Colon (tissue), 2 donors: ENCODE results near the gene CMTM1.

Experiments
- FAIRE-seq: peaks from 2 replicates; lab custom pipeline; 2012; peaks lifted over from hg19 to GRCh38; lab: Jason Lieb, UNC
- donor health status: control.
- donor health status: control.

The CMTM1 gene

DNA sequence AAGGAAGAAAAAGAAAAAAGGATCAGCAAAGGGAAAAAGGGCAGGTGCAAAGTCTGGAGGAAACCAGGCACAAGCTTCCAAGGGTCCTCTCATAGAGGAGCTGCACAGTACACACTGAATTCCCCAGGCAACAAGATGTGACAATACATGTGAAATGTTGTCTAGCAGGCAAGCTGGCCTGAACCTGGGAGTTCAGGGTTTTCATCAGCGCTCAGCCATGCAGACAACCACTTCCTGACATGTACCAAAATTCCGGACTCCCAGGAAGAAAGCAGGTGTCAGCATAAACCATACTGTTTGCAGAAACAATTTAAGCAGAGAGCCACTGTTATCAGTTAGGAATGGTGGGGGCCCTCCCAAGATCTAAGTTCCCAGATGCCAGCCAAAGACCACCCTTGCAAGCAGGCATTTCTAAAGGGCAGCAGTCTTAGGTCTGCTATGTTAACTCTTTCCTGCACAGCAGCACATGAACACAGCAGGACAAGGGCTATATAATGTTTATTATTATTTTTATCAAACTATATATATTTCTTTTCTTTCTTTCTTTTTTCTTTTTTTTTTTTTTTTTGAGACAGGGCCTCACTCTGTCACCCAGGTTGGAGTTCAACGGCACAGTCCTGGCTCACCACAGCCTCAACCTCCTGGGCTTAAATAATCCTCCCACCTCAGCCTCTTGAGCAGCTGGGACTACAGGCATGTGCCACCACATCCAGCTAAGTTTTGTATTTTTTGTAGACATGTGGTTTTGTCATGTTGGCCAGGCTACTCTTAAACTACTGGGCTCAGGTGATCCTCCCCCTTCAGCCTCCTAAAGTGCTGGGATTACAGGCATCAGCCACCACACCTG is 26.4 kb upstream of the CMTM1 start:
- FAIRE-seq = no peak

DNA sequence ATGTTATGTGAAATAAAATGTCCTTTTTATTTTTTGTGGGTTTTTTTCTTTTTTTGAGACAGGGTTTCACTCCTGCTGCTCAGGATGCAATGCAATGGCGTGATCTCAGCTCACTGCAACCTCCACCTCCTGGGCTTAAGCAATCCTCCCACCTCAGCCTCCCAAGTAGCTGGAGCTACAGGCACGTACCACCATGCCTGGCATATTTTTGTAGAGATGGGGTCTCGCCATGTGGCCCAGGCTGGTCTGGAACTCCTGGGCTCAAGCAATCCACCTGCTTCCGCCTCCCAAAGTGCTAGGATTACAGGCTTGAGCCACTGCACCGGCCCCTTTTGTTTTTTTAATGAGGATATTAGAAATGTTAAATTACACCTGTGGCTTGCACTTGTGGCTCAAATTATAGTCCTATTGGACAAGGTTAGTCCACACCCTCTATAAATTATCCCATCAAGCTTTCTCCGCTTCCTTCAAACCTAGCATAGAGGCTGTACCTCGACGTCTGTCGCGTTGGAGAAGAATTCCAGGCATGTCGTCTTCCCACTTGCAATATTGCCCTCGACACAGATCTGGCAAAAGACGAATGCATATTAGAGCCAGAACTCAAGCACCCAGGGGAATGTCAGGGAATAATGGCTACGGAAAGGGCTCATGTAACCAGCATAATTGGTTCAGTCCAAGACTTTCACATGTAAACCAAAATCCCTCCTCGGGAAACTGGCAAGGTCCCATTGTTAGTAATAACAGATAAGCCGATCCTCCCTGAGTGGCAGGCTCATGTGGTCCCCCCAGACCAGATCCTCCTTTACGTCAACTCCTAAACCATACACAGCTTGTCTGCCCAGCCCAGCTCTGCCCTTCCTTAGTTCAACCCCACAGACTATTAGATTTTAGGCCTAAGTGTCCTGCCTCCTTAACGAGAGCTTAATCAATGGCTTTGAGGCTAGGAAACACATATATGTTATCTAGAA is 24.6 kb upstream of the CMTM1 start:
- no peak for FAIRE-seq

DNA sequence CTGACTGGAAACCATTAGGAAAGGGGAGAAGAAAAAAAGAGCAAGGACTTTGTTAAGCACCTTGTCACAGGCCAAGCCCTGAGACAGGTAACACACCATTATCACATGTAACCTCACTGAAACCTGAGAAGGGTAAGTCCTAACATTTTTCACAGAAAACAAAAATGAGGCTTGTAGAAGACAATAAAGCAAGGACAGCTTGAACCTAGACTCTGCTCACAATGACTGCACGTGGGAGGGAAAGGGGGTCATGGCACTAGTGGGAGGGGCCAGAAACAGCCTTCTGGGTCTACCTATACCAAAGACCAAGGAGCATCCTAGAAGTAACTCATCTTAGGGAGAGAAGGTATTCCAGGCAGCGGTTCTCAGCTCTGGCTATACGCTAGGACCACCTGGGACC is 23.8 kb upstream of the CMTM1 start:
- FAIRE-seq = no peak

DNA sequence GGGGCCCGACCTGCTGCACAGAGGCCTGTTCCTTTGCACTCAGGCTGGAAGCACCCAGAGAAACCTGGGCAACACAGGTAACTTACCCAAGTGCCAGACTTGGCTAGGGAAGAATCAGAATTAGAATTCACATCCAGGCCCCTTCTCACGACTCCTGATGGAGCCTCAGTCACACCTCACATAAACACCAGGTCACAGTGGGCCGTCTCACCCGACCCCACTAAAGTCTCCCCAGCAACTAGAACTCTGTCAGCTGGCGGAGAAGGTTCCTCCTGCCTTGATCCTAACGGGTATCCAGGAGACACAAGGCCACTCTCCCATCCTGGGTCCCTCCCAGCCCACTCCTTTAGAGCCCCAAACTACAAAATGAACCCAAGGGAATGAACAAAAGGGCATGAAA is 22.7 kb upstream of the CMTM1 start:
- FAIRE-seq = no peak

DNA sequence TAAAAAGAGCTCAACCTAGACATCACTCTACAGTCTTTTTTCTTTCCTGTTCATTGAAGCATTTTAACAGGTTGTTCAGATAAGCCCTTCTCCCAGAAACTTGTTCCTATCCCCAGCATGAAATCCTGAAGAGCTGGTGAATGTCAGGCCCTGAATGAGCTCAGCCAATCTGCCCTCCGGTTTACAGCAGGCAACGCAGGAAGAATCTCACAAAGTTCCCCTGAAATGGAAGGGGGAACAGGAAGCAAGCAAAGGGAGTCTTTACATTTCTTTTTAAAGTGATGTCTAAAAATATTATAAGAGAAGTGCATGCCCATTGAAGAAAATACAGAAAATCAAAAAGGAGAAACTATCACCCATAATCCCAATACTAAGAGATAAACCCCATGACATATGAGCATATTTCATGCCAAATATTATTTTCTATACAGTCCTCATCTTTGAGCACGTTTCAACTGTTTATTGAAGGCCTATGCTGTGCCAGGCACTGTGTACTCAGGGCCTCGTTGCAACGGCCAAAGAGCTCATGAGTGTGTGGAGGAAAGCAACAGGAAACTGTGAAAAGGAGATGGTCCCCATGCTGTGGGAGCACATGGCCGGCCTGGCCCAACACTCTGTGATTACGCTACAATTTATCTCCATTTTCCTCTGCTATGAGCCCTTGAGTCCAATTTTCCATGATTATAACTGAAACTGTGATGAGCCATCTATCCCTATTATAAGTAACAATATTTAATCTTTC is 22.1 kb upstream of the CMTM1 start:
- FAIRE-seq = no peak

DNA sequence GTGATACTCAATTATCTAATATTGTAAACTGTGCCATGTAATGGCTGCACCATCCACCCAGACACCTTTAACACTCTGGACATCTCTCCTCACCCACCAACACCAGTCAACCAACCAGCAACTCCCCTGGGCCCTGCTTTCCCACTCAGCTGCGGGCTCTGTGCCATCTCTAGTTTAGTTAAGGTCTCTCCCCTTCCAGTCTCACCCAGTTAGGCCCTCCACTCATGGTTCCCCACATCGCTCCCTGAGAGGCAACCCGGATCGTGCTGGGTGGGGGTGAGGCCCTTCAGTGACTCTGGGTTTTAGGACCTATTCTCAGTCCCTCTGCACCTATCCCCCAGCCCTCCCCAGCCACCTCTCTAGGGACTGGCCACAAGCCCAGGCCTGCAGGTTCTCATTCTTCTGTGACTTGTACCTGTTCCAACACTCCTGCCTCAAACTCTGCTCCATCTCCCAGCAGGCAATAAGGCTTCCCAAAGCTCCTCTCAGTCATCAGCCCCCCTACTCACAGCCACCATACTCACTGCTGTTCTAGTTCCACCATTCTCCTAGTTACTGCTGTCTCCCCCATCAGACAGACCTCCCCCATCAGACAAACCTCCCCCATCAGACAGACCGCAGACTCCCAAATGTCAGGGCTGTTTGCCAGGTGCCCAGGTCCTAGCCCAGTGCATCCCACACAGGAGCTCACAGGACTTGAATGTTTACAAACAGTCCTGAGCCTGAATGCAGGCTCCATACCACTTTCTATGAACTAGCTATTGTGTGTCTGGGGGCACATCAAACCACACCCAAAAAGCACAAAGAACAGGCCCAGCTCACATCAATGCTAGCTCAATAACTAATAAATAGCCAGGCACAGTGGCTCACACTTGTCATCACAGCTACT is 18.9 kb upstream of the CMTM1 start:
- FAIRE-seq = no peak

DNA sequence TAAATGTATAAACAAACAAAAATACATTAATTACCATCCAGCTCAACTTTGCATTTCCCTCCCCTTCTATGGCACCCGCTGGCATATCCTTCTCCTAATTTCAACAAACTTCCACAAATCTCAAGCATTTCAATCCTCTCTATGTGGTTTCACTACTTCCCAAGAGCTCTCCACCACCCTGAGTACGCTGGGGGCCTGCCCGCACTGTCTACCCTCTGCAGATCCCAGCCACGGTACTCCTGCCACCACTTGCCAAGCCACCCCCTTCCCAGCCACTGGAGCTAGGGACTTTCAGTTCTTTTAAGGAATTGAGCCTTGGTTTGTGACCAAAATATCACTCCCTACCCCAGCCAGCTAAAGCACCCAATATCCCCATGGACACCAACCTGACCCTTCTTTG is 18.2 kb upstream of the CMTM1 start:
- no peak for FAIRE-seq

DNA sequence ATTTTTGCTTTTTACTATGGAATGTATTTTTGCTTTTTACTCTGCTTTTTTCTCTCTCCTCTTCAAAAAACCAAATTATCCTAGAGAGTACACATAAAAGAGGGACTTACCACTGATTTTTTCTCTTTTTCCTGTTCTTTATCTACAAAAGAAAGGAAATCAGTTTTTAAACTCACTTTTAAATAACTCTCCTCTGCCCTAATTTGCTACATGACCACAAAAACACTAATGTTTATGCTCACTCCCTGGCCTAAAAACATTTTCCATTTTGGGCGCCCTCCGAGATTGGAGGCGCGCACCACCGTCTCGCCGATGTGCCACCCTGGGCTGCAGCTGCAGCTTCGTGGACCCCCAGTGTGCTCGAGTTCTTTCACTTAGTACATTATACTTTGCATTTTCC is 17.4 kb upstream of the CMTM1 start:
- no peak for FAIRE-seq

DNA sequence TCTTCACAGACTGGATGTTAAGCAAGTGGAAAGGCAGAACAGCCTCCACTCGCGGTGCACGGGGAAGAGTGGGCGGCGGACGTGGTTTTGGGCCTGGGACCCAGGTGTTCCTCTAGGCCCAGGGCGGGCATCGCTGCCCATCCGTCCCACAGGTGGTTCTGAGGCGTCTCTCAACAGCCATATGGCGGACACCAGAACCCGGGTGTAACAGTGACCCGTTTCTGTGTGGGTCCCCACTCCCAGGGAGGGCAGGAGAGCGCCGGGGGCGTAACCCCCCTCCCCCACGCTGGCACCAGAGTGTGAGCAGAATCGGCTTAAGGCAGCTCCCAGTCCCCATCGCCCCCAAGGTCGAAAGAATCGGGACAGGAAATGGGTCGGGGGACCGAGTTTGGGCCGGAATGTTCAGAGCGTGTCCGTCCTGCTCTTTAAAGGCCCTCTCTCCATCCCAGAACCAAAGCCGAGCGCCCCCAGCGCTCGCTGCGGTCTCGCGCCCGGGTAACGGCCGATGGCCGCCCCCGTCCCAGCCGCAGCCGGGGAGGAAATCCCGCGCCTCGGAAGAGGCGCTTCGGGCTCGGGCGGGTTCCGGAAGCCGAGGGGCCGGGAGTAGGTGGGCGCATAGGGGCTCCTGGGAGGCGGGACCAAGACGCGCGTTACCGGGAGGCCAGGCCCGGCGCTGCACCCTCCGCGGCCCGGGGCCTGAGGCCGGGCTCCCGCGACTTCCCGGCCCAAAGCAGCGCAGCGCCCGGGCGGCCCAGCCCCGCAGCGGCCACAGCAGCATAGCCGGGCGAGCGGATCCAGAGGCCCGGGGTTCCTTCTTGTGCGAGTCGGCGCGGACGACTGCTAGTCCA is 16.7 kb upstream of the CMTM1 start, which contains the start of gene TK2:
TSS of gene TK2 (minus strand) at position 839 of the 848 bp plus-strand sequence. CDS start at position 778, 61 bp downstream.
- no peak for FAIRE-seq

DNA sequence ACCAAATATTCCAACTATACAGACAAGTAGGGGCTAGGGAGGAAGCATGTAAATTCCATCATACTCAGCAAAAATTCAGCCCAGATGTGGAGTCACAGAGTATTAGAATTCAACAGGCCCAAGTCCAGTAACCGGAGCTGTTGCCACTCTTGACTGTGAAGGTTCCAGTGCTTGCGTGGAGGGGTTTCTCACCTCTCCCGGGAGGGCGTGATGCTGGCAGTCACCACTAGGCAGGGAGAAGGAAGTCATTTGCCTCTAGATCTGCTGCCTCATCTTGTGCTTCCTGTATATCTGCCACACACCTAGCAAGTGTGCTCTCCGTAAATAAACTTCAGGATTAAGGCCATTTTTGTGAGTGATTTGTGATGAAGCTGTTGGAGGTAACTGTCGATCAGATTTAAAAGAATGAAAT is 14.9 kb upstream of the CMTM1 start:
- no peak for FAIRE-seq

DNA sequence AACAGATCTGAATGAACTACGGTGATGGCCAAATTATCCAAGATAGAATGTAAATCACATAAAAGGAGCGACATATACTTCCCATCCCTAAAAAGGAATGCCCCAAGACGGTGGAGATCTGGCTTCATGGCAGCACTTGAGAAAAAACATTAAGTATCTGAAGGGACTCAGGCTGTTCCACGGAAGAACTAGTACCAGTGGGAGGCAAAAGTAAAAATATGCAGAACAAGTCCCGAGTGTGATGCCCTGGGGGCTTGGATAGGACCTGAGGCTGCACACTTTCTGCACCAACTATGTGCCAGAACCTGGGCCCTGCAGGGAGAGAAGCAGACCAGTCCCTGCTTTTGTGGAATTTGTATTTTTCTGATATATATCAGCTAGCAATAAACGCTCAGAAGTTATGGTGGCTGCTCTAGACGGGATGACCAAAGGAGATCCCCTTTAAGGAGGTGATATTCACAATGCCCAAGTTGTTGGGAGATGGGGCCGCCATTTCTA is 14.4 kb upstream of the CMTM1 start:
- FAIRE-seq = no peak

DNA sequence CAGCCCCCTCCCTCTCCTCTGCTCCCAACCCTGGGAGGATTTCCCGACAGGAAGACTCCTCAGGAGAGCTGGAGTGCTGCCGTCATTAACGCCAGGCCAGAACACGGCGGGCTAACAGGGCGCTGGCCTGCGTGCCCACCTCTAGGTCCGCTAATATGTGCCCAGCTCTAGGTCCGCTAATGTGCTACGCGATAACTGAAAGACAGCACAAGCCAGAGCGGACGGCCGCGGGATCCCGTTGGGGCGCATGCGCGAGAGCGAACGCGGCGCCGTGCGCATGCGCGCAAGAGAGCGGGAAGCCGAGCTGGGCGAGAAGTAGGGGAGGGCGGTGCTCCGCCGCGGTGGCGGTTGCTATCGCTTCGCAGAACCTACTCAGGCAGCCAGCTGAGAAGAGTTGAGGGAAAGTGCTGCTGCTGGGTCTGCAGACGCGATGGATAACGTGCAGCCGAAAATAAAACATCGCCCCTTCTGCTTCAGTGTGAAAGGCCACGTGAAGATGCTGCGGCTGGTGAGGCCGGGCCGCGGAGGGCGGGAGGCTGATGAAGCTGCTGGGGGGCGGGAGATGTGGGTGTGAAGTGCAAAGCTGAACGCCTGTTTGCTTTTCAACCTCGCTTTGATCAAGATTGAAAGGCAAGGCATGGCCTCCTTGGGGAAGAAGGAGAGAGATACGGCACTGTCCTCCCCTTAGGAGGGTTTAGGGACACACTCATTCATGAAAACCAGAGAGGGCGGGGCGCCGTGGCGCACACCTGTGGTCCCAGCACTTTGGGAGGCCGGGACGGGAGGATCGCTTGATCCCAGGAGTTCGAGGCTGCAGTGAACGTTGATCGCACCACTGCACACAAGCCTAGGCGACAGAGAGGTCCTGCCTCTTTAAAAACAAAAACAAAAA is 13.7 kb upstream of the CMTM1 start, which contains the start of gene CKLF:
TSS of gene CKLF (plus strand) at position 291 of the 892 bp plus-strand sequence. CDS start at position 431, 140 bp downstream.
- FAIRE-seq = no peak

DNA sequence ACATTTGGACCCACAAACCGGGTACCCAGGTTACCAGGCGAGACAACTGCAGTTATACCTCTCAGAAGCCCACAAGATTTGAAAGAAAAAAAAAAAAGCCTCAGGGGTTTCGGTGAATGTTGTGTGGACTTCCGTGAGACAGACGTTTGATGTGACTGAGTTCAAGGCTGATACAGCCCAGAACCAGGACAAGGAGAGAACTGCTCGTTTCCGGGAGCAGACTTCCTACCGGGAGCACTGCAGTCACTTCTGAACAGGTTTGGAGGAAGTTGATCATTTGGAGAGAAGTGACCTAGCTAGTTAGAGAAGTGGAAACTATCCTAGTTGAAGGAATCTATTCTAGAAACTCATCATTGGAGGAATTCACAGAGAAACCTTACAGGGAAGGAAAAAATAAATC is 13.0 kb upstream of the CMTM1 start:
- no peak for FAIRE-seq

DNA sequence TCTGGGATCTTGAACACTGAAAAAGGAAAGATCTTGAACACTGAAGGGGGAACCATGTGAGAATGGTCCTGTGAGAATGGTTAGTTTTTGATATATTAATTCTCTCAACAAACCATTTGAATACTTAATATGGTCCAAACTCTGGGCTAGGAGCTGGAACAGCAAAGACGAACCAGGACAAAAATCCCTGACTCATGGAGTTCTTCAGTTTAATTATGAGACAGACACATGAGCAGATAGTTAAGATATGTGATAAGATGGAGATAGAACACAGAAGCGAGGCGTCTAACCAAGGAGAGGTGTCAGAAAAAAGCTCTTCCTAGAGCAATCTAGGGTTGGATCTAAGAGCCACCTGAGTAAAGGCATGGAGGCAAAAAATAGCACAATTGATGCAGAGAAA is 12.2 kb upstream of the CMTM1 start:
- FAIRE-seq = no peak

DNA sequence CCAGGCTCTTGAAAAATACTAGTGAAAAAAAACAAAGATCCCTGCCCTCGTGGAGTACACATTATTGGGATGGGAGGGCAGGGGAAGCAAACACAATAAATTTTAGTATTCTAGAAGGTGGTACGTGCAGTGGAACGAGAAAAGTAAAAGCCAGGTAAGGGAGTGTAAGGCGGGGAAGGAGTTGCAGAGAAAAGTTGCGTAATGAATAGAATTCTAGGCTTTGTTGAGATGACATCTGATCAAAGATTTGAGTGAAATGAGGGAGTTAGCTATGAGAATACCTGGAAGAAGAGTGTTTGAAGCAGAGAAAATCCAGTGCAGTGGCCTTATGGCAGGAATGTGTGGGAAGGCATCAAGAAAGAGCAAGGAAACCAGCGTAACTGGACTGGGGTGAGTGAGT is 11.7 kb upstream of the CMTM1 start:
- no peak for FAIRE-seq

DNA sequence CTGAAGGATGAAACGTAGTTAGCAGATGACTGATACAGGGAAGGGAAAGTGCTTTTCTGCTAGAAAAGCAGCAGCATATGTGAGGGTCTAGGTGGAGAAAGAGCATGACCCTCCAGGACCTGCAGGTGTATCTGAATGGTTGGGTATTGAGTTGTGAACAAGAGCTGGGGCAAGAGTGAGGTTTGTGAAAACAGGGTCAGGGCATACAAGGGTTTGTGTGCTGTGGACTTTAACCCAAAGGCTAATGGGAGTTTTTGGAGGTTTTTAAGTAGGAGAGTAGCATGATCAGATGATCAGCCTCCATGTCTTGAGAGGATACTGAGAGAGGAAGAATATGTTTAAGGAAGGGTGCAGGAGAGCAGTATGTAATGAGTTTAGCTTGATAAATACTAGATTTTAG is 6.1 kb upstream of the CMTM1 start:
- no peak for FAIRE-seq

DNA sequence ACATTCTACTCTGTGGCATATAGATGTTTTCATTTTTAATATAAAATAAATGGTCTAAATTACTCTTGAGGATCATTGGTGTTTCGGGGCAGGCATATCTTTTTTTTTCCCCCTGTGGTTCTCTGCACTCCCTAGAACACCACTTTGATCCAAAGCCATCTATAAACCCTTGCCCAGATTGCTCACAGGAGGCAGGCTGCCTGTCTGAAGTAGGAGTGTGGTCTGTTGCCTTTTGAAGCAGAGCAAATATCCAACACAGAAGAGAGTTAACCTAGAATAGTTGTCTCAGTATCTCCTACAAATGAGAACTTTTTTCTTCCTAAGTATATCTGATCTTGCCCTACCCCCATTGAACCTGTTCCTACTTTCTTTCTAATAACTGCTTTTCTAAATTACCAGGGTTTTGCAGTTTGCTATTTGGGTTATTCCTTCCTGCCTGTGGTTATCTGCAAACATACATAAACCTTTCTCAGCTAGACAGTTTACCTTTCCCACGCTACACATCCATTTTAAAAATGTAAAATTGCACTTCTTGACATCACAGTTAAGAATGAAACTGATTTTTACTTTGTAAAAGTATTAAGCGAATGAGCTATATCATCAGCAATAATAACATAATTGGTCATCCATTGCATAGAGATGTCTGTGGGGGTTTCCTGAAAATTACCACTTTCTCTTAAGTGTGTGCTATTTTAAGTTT is 4.7 kb upstream of the CMTM1 start:
- FAIRE-seq = no peak

DNA sequence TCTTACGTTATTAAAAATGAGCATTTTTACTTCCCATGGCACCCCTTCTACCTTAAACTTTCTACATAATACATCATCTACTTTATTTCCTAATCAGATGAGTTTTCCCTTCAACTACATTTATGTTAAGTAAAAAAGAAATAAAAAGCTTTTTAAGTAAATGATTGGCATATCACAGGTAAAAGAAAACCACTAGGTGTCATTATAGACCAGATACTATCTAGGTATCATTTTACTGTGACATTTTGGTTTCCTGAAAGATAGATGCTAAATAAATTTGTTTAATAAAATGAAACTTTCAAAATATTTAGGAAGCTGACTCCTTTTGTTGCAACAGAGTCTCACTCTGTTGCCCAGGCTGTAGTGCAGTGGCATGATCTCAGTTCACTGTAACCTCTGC is 3.8 kb upstream of the CMTM1 start:
- no peak for FAIRE-seq
